HEK293T (cell line): ENCODE measurements around the gene CC2D2A.

Experiments
- BHLHE40 ChIP-seq: fragments of 450-650 bp; IDR thresholded peaks from 2 replicates; pipeline ENCODE4 v1.6.1; 2016; ENCODE audit warnings: mild to moderate bottlenecking, moderate library complexity, borderline replicate concordance
- CTBP1 ChIP-seq: fragments of 450-650 bp; IDR thresholded peaks from 2 replicates; pipeline ENCODE4 v1.6.1; 2016; ENCODE audit warnings: borderline replicate concordance
- ELF4 ChIP-seq: fragments of 450-650 bp; IDR thresholded peaks from 2 replicates; pipeline ENCODE4 v1.6.1; 2017; ENCODE audit warnings: antibody characterized with exemption
- FOXA1 ChIP-seq: fragments of 450-650 bp; IDR thresholded peaks from 2 replicates; pipeline ENCODE4 v1.6.1; 2016; ENCODE audit warnings: mild to moderate bottlenecking
- FOXK2 ChIP-seq: fragments of 450-650 bp; IDR thresholded peaks from 2 replicates; pipeline ENCODE4 v1.6.1; 2016; ENCODE audit warnings: mild to moderate bottlenecking
- FOXM1 ChIP-seq: fragments of 450-650 bp; IDR thresholded peaks from 2 replicates; pipeline ENCODE4 v1.6.1; 2017; ENCODE audit warnings: mild to moderate bottlenecking, borderline replicate concordance
- HDGF ChIP-seq: fragments of 450-650 bp; IDR thresholded peaks from 2 replicates; pipeline ENCODE4 v1.6.1; 2017; ENCODE audit warnings: antibody characterized with exemption, borderline replicate concordance
- L3MBTL2 ChIP-seq: fragments of 450-650 bp; conservative IDR thresholded peaks from 2 replicates; pipeline ENCODE4 v1.6.1; 2016; ENCODE audit warnings: mild to moderate bottlenecking
- NFRKB ChIP-seq: fragments of 450-650 bp; IDR thresholded peaks from 2 replicates; pipeline ENCODE4 v1.6.1; 2016; ENCODE audit warnings: mild to moderate bottlenecking, moderate library complexity
- SP1 ChIP-seq: fragments of 450-650 bp; IDR thresholded peaks from 2 replicates; pipeline ENCODE4 v1.6.1; 2017
- SUZ12 ChIP-seq: fragments of 450-650 bp; IDR thresholded peaks from 2 replicates; pipeline ENCODE4 v1.6.1; 2016; ENCODE audit warnings: mild to moderate bottlenecking
- TARDBP ChIP-seq: fragments of 450-650 bp; IDR thresholded peaks from 2 replicates; pipeline ENCODE4 v1.6.1; 2016
- ZNF384 ChIP-seq: fragments of 450-650 bp; IDR thresholded peaks from 2 replicates; pipeline ENCODE4 v1.6.1; 2016
- TF ChIP-seq, protein P1 (sequence below): fragments of 450-650 bp; IDR thresholded peaks from 2 replicates; pipeline ENCODE4 v1.6.1; 2016

DNA sequence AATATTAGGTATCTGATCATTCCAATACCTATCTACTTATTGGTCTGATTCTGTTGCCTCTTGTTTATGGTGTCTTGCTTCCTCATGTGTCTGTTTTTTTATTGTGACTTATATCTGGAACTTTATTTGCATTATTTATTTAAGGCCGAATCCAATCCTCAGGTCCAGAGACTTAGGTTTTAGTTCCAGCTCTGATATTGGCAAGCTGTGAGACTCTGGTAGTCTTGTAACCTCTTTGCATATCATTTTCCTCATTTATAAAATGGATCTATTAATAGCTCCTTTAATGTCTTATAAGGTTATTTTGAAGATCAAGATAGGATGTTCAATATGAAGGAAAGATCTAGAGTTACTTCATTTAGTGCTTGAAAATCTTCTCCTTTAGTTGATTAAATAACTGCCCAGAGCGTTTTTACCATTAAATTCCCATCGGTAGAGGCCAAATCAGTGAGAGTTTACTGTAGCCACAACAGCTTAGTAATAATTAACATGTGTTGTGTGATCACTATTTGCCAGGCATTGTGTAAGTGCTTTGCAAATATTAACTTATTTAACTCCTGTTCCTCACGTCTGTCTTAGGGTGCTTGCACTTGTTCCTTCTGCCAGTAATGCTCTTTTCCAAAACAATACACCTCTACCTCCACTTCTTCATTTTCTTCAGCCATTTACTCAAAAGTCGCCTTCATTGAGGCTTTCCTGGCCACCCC, 82.2 kb downstream of the CC2D2A start:
- no peak for TF ChIP-seq ELF4
- TF ChIP-seq FOXM1 = no peak
- TF ChIP-seq SUZ12 = no peak
- TF ChIP-seq L3MBTL2 = no peak
- no peak for TF ChIP-seq NFRKB
- TF ChIP-seq FOXK2 = no peak
- TF ChIP-seq BHLHE40 = no peak
- TF ChIP-seq TARDBP = no peak
- no peak for TF ChIP-seq SP1
- TF ChIP-seq, protein P1, sequence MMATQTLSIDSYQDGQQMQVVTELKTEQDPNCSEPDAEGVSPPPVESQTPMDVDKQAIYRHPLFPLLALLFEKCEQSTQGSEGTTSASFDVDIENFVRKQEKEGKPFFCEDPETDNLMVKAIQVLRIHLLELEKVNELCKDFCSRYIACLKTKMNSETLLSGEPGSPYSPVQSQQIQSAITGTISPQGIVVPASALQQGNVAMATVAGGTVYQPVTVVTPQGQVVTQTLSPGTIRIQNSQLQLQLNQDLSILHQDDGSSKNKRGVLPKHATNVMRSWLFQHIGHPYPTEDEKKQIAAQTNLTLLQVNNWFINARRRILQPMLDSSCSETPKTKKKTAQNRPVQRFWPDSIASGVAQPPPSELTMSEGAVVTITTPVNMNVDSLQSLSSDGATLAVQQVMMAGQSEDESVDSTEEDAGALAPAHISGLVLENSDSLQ = no peak
- TF ChIP-seq ZNF384 = no peak
- no peak for TF ChIP-seq CTBP1
- TF ChIP-seq FOXA1 = no peak
- no peak for TF ChIP-seq HDGF
